HepG2 (cell line): ENCODE results near the gene TOR4A. TPM values are rescaled to one million over a fixed set of nuclear protein-coding genes. Genes with fewer than 3 reads are reported as not detected.

Experiments used
- ATAC-seq: fragments of 200-7000 bp; cut with Tn5 transposase; 3 replicates; pipeline ENCODE4 v1.9.1; 2020; ENCODE audit warnings: mild to moderate bottlenecking, moderate library complexity
- BruUV-seq: library from RNA; stranded (reverse); fragments of 400-500 nt; replicated peaks from 2 replicates; lab custom pipeline; 2021; lab: Mats Ljungman, UMichigan
- CTCF ChIA-PET: fragments of 300-600 bp; formaldehyde crosslinking; extraction: SDS; loops from one replicate; lab custom pipeline; 2021; ENCODE audit warnings: low total read pairs, inconsistent platforms, low intra/inter-chr PET ratio; lab: Yijun Ruan, JAX
- POLR2A ChIA-PET: fragments of 350-600 bp; sonication (Branson Sonifier 250); formaldehyde crosslinking; loops from one replicate; lab custom pipeline; 2020; ENCODE audit warnings: antibody characterized with exemption, inconsistent platforms; lab: Yijun Ruan, JAX
- DNase-seq: peaks from one replicate; pipeline ENCODE4 v3.0.0-alpha.2; 2015; ENCODE audit warnings: low spot score
- FAIRE-seq: peaks from 3 replicates; lab custom pipeline; 2011; peaks lifted over from hg19 to GRCh38; lab: Jason Lieb, UNC
- H2AFZ ChIP-seq: one replicate; pipeline ENCODE4 v1.6.1; 2011; ENCODE audit warnings: low read length, inconsistent platforms
- H3K27ac ChIP-seq: fragments of 300-600 bp; 3 replicates; pipeline ENCODE4 v1.8.0; 2011; ENCODE audit warnings: mixed run types, mild to moderate bottlenecking, mixed read lengths, low read length, inconsistent platforms; ENCODE audit not compliant: insufficient read depth; ENCODE audit errors: extremely low read length
- H3K27me3 ChIP-seq, 2 experiments: fragments of 200-600 bp in 1 of 2; 2 replicates in 1 of 2; 3 replicates in 1 of 2; pipeline versions ENCODE4 v1.6.0 to v1.8.0; 2011; ENCODE audit warnings: low read length in 2 of 2, mild to moderate bottlenecking in 2 of 2, moderate library complexity in 2 of 2, inconsistent platforms in 1 of 2; ENCODE audit not compliant: insufficient read depth in 2 of 2, control insufficient read depth in 1 of 2
- H3K36me3 ChIP-seq, 2 experiments: fragments of 200-600 bp in 1 of 2; replicated peaks in 1 of 2; 2 replicates in 1 of 2; 3 replicates in 1 of 2; pipeline versions ENCODE4 v1.5.1 to v1.8.0; 2011; ENCODE audit warnings: low read length in 2 of 2, inconsistent platforms in 1 of 2; ENCODE audit not compliant: insufficient read depth in 2 of 2, control insufficient read depth in 1 of 2
- H3K4me1 ChIP-seq: 2 replicates; pipeline ENCODE4 v1.5.1; 2012; ENCODE audit warnings: low read length, inconsistent platforms; ENCODE audit not compliant: insufficient read depth
- H3K4me2 ChIP-seq: 2 replicates; pipeline ENCODE4 v1.6.0; 2011; ENCODE audit warnings: low read depth, low read length, inconsistent platforms
- H3K4me3 ChIP-seq, 3 experiments: fragments of 200-600 bp in 1 of 3; sonication (generic), shearing (Covaris generic) in 1 of 3; replicated peaks in 1 of 3; 2 replicates each; pipeline ENCODE4 v1.5.1; 2011 to 2016; ENCODE audit warnings: low read length in 3 of 3, inconsistent platforms in 2 of 3, low read depth in 2 of 3, mild to moderate bottlenecking in 2 of 3, control low read depth in 1 of 3, mixed read lengths in 1 of 3; ENCODE audit not compliant: insufficient read depth in 1 of 3
- H3K79me2 ChIP-seq: one replicate; pipeline ENCODE4 v1.6.1; 2011; ENCODE audit warnings: low read length, inconsistent platforms; ENCODE audit not compliant: insufficient read depth
- H3K9ac ChIP-seq: 2 replicates; pipeline ENCODE4 v1.6.0; 2011; ENCODE audit warnings: mild to moderate bottlenecking, low read depth, low read length, inconsistent platforms; ENCODE audit not compliant: insufficient read depth
- H3K9me3 ChIP-seq: 2 replicates; pipeline ENCODE4 v1.5.1; 2012; ENCODE audit warnings: mild to moderate bottlenecking, low read length
- H4K20me1 ChIP-seq: 2 replicates; pipeline ENCODE4 v1.6.0; 2011; ENCODE audit warnings: inconsistent platforms, mild to moderate bottlenecking, low read length, moderate library complexity; ENCODE audit not compliant: insufficient read depth
- FOSL1 ChIP-seq: sonication (generic); formaldehyde crosslinking; IDR thresholded peaks from 2 replicates; pipeline ENCODE4 v1.9.0; 2021; ENCODE audit warnings: missing genetic modification reagents, borderline replicate concordance
- GLMP ChIP-seq: sonication (generic); formaldehyde crosslinking; IDR thresholded peaks from 2 replicates; pipeline ENCODE4 v1.9.0; 2021; ENCODE audit warnings: missing genetic modification reagents, mild to moderate bottlenecking, borderline replicate concordance
- HNF1A ChIP-seq, 2 experiments: sonication (generic) in 1 of 2; formaldehyde crosslinking in 1 of 2; IDR thresholded peaks; 2 replicates each; pipeline versions ENCODE4 v1.4.0 to v1.6.1; 2016 to 2020; ENCODE audit warnings: borderline replicate concordance in 1 of 2, low read depth in 1 of 2, mild to moderate bottlenecking in 1 of 2, missing genetic modification reagents in 1 of 2
- MAFK ChIP-seq, 2 experiments: IDR thresholded peaks in 1 of 2; conservative IDR thresholded peaks in 1 of 2; 2 replicates each; pipeline ENCODE4 v1.6.1; 2011; ENCODE audit warnings: improper control_type of control experiment in 2 of 2, low read length in 2 of 2
- RXRA ChIP-seq: sonication (generic); formaldehyde crosslinking; IDR thresholded peaks from 2 replicates; pipeline ENCODE4 v1.5.1; 2020; ENCODE audit warnings: missing genetic modification reagents
- SIN3A ChIP-seq: IDR thresholded peaks from 2 replicates; pipeline ENCODE4 v1.6.1; 2011; ENCODE audit warnings: low read depth, mild to moderate bottlenecking, control low read depth, low read length, borderline replicate concordance
- SOX5 ChIP-seq: IDR thresholded peaks from 2 replicates; pipeline ENCODE4 v1.6.1; 2016; ENCODE audit warnings: borderline replicate concordance
- XRCC5 ChIP-seq: fragments of 200-400 bp; formaldehyde crosslinking; optimal IDR thresholded peaks from 2 replicates; pipeline ENCODE3; 2017; ENCODE audit warnings: mild to moderate bottlenecking, low read length
- ZNF710 ChIP-seq: sonication (generic); formaldehyde crosslinking; IDR thresholded peaks from 2 replicates; pipeline ENCODE4 v1.5.0; 2020; ENCODE audit warnings: mild to moderate bottlenecking, missing genetic modification reagents, borderline replicate concordance
- WGBS: methylation state at CpG from one replicate; pipeline ENCODE4 v1.1.6; 2017; ENCODE audit warnings: low lambda C conversion rate; 5-methylcytosine and 5-hydroxymethylcytosine counted together
- in situ Hi-C: cut with HindIII; loops from 2 replicates; pipeline ENCODE4 v1.10.0; 2017; ENCODE audit warnings: low pct_unique_long_range_greater_than_20kb; ENCODE audit not compliant: extremely low pct_ligation_motif_present
- intact Hi-C: fragments of 100-400 bp; cut with micrococcal nuclease; formaldehyde crosslinking; loops from one replicate; pipeline ENCODE4 v1.10.0; 2022; ENCODE audit not compliant: unreplicated experiment
- polyA plus RNA-seq, 8 experiments: library from polyadenylated mRNA; depleted of rRNA in 3 of 8; stranded (reverse) in 7 of 8; unstranded in 1 of 8; fragments of >200 nt; fragmentation: Illumina TruSeq in 4 of 8; extraction: Trizol in 4 of 8; gene quantifications; 2 replicates each; pipeline versions ENCODE4 v1.2.1 to v1.2.3, GENCODE V29; 2011 to 2016; ENCODE audit warnings: low read depth in 4 of 8, missing spikeins in 1 of 8, mixed read lengths in 1 of 8; ENCODE audit not compliant: insufficient read depth in 1 of 8
- total RNA-seq, 5 experiments: library from RNA; depleted of rRNA; stranded (reverse); fragments of >200 nt; fragmentation: Illumina TruSeq; extraction: Trizol; gene quantifications; 2 replicates each; pipeline ENCODE4 v1.2.3, GENCODE V29; 2016; ENCODE audit warnings: low read depth in 1 of 5

TOR4A gene
- total and polyA plus RNA-seq, 2 of the 13 experiments (the other 11 are each of a cell fraction or from before 2014, with no cell fraction given), result 11.1 to 14.2 TPM

GRCh38 chr9:137325124-137325523, 47.6 kb downstream of the TOR4A start:
- 58% methylated on average over 10 of the region's 10 CpGs for WGBS
- H3K9me3 ChIP-seq, result no peaks in the 10 kb centered on the region
- ChIA-PET CTCF (no interaction called here), POLR2A (no interaction called here)
- no peaks in the 10 kb centered on the region for H3K79me2 ChIP-seq
- BruUV-seq, result no TSS peak
- no peak for DNase-seq
- no peak for FAIRE-seq
- no peak overlapping the region for H2AFZ ChIP-seq
- no peak overlapping the region for H3K9ac ChIP-seq
- H3K4me1 ChIP-seq, result no peaks in the 10 kb centered on the region
- no peaks in the 10 kb centered on the region for H4K20me1 ChIP-seq
- no peak overlapping the region for H3K27ac ChIP-seq
- no peak for ATAC-seq
- TF ChIP-seq XRCC5 (no peak), SOX5 (CRISPR knock-in tag) (no peak), SIN3A (no peak), RXRA (no peak), FOSL1 (CRISPR knock-in tag) (no peak), ZNF710 (CRISPR knock-in tag) (no peak), HNF1A (IDR thresholded peaks at IDR 0.05; ENCODE audit: low read depth) (no peak), HNF1A (CRISPR knock-in tag; IDR thresholded peaks at IDR 0.05; ENCODE audit: borderline replicate concordance) (no peak), MAFK (conservative IDR thresholded peaks at IDR 0.05 in 1 of 2, IDR thresholded peaks at IDR 0.05 in 1 of 2; ENCODE audit: low read length in 2 of 2) (no peak), GLMP (CRISPR knock-in tag) (no peak)
- TF ChIP-seq, all 625 proteins: peak for 0
- H3K27me3 ChIP-seq, result peaks cover 0 to 10% of the 10 kb centered on the region in 2 experiments; a peak in 4 of 5 replicates
- H3K4me3 ChIP-seq, result no peak overlapping the region
- in situ Hi-C loops (no loop called here), intact Hi-C loops (no loop called here)
- no peaks in the 10 kb centered on the region for H3K36me3 ChIP-seq
- no peak overlapping the region for H3K4me2 ChIP-seq
